Stromal cell of bone marrow (primary cell): ENCODE results near the gene WASF2.

Source experiments
- DNase-seq: peaks from one replicate; pipeline ENCODE4 v3.0.0-alpha.2; 2012; ENCODE audit warnings: low read depth

WASF2 gene

DNA sequence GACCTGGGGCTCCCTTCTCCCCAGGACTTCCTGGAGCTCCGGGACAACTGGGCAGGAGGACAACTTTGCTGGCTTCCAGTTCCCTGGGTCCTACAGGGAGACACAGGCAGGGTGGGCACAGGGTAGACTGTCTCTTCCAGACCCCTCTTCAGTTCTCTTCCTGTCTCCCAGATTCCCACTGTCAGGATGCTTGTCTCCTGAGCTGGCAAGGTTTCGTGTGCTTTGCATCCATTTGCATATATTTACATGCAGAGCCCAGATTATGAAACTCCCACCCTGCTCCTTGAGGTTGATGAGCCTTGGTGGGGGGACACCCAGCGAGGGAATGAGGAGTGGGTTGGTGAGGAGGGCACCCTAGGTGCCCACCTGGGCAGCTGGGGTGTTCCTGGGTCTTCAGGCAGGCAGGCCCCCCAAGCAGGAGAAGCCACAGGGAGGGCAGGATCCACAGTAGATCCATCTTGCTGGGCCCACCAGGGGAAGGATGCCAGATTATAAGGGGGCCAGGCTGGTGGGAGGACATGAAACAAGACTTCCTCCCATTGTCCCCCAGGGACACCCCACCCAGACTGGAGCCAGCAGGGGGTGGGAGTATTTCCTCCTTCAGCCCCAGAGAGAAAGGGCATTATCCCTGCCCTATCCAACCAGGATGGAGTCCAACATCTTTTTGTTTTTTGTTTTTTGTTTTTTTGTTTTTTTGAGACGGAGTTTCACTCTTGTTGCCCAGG is 115.4 kb downstream of the WASF2 start, which contains the start of gene FCN3:
FCN3 (minus strand) TSS at position 463 of the 725 bp plus-strand sequence; CDS start at position 457, 6 bp downstream.
- no peak for DNase-seq

DNA sequence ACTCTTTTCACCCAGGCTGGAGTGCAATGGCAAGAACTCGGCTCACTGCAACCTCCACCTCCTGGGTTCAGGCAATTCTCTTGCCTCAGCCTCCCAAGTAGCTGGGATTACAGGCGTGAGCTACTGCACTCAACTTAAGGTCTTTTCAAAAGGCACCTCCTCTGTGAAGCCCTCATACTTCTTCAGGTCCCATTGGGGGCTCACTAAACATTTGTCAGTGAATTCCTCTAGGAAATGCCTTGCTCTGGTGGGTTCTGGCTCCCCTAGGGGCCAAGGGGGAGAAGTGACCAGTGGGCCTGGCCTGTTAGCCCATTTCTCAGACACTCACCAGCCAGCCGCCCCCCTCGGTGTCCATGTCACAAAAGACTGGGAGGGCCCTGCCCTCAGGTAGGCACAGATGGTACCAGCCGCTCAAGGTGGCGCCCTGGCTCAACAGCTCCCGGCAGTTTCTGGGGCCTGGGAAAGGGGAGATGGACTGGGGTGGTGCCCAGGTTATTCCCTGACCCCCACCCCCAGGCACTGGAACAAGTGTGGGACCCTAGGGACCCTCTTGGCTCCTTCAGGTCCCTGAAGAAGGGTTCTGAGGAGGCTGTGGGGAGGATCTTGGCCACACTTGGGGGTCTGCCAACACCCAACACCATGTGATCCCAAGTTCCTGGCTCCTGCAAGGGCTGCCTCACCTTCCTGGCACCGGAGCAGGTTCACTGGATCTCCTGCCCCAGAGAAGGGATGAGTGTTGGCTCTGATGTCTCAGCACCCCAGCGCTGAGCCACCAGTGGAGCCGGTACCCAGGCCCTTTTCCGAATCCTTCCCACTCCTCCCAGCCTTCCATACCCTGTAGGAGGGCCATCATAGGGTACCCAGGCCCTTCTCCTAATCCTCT is 116.9 kb downstream of the WASF2 start:
- no peak for DNase-seq

DNA sequence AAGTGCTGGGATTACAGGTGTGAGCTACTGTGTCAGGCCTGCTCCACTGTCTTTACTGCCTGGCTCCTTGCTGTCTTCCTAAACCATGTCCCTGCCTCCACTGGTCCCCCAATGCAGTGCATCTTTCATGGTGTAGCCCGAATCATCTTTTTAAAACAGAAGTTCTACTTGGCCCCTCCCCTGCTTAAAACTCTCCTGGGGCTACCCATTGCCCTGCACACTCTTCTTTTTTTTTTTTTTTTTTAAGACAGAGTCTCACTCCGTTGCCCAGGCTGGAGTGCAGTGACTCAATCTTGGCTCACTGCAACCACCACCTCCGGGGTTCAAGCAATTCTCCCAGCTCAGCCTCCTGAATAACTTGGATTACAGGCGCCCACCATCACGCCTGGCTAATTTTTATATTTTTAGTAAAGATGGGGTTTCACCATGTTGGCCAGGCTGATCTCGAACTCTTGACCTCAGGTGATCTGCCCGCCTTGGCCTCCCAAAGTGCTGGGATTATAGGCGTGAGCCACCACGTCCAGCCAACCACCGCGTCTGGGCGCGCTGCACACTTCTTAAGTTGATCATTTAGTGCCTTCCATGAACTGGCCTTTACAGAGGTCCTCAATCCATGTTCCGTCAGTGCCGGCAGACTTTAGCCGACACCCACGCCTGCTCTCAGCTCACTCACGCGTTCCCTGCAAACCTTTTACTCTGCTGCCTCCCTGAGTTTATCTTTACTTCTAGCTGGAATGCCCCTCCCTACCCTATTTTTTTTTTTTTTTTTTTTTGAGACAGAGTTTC is 117.8 kb downstream of the WASF2 start:
- no peak for DNase-seq

DNA sequence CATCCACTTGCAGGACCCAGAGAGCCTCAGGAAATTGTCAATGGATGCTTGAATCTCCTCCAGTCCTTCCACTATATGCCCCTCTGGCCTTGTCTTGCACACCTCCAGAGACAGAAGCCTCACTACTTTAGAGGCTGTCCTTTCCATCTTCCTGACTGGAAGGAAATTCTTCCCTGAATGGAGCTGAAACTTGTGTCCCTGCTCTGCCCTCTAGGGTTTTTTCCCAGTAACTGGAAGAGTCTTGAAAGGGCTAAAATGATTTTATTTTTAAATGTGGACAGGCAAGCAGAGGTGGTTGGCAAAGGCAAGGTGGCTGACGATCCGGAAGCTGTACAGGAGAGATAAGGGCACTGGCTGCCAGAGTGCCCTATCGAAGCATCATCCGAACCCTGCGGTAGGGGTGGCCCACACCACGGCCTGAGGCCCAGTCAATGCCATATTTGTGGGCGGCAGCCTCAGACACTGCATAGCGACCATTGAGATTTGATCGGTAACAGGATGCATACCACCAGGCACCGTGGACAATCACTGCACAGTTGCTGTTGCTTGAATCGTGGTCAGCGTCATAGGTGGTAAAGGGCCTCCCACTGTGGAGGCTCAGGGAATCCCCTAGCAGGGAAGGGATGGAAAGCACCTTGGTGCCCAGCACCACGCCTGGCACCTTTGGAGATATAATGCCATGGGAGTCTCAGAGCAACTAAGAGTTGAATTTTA is 120.9 kb downstream of the WASF2 start:
- no peak for DNase-seq

DNA sequence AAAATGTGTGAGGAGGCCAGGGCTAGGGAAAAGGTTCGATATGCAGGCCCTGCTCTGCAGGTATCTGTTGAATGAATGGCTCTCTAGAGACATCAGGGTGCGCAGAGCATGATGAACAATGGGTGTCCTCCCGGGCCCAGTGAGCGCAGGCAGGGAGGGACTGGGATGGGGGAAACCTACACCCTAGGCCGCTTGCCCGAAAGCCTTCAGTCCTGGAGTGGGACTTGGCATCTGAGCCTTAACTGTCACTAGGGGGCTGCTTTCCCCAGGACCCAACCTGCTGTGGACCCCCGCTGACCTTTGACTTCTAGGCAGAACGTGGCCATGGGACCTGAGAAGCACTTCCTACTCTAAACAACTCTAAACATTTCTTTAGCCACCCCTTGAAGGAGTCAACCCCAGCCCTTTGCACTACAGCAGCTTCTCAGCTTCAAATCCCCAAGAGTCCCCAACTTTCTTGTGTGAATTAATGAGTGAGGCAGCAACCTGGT is 122.8 kb downstream of the WASF2 start:
- no peak for DNase-seq

DNA sequence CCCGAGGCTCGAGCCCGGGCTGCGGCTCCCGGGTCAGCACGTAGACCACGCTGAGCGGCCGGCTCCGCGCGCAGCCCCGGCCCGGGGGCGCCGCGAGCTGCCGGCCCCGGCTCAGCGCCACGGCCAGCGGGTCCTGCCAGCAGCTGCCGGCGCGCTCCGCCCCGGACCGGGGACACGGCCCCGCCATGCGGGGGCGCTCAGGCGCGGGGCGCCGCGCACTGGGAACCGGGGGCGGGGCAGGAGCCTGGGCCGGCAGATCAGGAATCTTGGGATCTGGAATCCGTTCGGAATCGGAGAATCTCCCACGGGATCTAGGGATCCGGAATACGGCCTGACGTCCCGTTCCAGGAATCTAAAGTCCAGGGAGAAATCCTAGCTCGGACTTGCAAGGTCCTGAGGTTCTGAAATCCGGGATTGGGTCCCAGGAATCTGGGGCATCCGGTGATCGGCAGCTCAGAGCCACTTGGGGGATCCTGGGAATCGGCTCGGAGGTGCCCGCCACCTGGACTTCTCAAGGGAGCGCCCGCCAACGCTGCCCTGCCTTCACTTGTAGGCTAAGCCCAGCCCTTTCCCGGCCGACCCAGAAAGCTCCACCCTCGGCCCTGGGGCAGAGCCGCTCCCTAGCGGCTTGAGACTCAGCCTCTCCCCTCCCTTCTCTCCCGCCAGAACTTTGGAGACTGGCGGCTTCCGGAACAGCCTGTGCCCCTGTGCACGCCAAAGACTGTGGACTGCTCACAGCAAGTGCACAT is 123.4 kb downstream of the WASF2 start, which contains the start of gene MAP3K6:
MAP3K6 (minus strand) TSS at position 551 of the 749 bp plus-strand sequence; CDS start at position 187, 364 bp downstream.
- DNase-seq: peak; percentile 80

DNA sequence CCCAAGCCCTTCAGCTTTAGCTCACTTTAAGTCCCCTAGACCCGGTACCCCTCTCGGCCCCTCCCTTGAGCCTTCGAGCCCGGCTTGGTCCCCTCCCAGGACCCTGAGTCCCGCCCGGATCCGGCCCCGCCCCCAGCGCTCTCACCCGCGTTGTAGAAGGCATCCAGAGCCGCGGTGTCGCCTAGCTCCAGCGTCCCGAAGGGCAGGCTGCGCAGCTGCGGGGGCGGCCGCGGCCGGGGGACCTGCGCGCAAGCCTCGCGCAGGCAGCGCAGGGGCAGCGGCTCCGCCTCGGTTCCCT is 123.9 kb downstream of the WASF2 start:
- DNase-seq: no peak

DNA sequence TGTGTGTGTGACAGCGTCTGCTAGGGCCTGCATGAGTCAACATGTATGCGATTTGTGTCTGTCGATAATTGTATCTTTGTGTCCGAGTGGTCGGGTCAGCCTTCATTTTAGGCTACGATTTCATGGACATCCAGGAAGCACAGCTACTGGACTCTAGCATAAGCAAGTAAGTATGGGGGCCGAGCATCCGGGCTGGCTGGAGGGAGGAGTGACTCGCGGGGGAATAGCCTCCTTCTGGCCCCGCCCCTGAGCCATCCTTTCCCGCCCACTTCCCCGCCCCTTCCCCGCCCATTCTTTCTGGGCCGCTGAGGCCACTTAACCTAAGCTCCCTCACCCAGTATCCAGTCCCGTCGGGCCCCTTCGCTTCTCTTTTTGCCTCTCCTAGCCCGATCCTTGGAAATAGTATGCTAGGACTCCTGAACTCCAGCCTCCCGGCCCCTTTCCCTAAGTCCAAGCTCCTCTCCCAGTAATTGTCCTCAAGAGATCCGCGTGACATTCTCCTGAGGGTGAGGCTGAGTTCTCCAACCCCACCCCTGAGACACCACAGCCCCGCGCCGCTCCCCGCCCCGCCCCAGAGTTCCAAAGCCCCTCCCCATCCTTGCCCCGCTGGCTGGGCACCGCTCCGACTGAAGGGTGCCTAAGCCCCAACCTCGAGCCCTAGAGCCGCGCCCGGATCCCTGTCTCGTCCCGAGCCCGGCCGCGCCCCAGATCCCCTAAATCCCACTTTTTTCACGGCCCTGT is 124.4 kb downstream of the WASF2 start:
- peak; percentile 78 for DNase-seq

DNA sequence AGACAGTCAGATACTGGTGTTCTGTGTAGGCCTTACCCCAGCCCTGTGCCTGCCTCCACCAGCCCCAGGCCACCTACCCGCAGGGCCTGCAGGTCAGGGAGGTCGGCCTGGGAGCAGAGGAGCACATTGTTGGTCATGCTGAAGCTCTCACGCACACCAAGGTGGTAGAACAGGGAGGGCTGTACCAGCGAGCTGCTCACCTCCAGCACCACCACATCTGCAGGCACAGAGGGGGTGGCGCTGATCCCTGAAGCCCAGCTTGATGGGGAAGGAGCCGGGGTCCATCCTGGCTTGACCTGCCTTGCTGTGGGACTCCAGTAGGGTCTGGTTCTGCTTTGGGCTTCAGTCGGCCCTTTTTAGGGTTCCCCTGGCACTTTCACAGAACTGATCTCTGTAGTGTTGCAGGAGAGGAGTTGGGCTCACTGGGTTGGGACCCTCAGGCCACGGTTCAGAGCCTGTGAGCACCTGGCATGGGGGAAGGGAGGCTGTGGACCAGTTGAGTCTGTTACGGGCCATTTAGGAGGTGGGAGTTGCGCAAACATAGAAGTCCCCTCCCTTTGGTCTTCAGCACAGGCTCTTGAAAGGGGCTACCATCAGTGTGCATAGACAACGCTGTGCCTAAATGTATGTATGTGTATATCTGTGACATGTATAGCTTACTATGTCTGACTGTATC is 125.1 kb downstream of the WASF2 start:
- no peak for DNase-seq

DNA sequence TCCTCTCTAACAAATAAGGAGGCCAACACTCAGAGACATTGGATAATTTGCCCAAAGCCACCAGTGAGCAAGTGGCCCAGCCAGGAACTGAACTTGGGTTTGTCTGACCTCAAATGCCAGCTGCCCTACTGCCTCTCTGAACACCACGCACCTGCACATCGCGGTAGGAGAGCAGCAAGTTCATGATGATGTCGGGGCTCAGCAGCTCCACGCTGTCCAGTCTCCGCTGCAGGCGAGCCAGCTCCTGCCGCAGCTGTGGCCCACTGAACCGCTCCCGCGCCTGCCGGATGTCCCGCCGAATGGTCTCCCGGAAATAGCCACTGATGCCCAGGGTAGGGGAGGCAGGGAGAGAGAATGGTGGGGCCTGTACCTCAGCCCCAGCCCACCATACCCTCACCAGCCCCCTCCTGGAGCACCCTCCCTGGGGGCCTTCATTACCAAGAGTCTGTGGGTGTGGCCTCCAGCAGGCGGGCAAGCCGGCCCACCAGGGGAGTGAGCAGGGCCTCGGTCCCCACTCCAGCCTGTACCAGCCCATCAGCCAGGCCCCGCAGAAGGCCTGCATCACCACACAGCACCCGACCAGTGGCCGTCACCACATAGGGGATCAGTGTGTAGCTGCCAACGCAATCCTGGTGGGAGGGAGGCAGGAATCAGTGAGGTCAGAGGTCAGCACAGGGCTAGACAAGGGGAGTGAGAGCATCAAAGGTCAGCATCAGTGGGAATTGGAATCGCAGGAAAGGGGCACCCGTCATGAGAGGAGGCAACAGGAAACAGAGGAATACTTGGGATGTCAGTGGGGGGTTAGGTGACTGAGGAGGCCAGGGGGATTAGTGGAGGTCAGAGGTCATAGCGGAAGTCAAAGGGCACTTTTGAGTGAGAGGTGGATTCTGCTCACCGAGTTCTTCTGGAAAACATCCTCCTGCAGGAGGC is 125.9 kb downstream of the WASF2 start:
- no peak for DNase-seq

DNA sequence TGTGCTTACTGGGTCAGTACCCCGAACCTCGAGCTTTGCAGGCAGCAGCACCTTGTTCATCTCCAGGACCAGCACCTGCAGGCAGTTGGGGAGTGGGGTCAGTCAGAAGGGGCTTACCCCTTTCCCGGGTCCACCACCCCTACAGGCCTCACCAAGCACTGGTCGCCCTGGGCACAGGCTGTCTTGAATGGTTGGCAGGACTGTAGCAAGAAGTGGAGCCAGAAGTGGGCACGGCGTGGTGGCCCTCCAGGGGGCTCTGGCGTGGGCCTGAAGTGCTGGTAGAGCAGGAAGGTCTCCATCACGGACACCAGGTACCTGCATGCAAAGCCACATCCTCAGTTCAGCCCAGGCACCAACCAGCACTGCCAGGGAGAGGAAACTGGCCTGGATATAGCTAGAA is 128.4 kb downstream of the WASF2 start:
- no peak for DNase-seq

DNA sequence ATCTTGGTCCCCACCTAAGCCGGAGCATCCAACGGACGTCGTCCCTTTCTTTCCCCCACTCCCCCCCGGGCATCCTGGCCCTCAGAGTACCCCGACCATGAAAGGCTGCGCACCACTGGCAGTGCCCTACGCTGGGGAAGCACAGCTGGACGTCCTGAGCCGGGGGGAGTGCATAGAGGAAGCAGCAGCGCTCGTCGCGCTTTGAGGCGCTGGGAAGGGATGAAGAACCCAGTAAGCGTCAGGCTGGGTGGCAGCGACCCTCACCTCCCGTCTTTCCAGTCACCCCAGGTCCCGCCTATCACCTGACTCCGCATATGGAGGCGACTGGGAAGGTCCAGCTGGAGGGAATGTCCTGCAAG is 128.9 kb downstream of the WASF2 start:
- DNase-seq: no peak

DNA sequence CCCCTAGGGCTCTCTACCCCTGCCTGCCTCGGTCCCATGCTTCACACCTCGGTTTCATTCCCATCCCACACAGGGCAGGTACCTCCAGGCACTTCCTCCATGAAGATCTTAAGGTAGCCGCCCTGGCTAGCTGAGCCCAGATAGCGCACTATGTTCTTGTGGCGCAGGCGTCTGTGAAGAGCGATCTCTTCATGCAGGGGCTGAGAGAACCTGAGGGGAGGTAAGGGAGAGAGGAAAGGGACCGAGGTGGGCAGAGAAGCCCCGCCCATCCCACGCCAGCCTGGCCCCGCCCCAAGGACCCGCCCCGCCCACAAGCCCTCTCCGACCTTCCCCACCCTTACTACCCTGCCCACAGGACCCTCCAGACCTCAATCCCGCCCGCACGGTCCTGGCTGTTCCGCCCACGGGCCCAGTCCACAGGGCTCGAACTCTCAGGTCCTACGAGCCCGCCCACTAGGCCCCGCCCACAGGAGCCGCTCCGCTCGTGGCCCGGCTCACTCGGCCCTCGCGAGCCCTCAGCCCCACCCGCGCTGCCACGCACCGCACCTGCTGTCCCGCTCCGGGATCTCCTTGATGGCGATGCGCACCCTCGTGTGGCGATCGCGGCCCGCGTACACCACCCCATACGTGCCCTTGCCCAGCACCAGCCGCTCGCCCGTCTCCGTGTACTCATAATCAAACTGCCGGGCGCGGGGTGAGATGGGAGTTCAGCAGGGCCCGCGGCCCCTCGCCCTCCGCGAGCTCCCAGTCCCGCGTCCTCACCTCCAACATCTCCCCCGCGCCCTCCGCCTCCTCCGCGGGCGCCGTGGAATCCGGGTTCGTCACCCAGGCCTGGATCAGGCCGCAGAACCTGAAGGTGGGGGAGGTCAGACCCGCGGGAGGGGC is 129.6 kb downstream of the WASF2 start:
- no peak for DNase-seq

DNA sequence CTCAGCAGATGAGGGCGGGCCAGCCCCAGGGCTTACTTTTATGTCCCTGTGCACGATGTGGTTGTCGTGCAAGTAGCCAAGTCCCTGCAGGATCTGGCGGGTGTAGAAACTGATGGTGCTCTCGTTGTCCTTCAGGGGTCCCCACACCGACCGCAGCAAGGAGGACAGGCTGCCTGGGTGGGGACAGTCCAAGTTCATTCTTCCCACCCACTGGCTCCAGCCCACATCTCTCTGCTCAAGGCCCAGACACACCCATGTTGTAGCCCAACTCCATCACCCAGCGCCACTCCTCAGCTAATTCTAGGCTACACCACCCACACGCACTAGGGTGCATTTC is 130.2 kb downstream of the WASF2 start:
- DNase-seq: no peak

DNA sequence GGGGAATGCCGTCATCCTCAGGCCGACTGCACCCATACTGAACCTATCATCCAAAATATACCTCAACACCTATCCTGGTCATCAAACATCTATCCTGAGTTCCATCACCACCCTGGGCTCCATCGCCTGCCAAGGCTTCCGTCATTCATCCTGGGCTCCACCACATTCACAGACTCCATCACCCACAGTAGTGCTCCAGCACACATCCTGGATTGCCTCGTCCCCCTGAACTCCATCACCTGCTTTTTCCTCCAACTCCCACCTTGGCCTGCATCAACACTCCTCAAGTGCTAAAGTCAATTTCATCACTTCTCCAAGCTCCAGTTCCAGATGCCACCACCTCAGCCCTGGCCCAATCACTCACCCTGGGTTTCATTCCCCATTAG is 131.0 kb downstream of the WASF2 start:
- DNase-seq: no peak

DNA sequence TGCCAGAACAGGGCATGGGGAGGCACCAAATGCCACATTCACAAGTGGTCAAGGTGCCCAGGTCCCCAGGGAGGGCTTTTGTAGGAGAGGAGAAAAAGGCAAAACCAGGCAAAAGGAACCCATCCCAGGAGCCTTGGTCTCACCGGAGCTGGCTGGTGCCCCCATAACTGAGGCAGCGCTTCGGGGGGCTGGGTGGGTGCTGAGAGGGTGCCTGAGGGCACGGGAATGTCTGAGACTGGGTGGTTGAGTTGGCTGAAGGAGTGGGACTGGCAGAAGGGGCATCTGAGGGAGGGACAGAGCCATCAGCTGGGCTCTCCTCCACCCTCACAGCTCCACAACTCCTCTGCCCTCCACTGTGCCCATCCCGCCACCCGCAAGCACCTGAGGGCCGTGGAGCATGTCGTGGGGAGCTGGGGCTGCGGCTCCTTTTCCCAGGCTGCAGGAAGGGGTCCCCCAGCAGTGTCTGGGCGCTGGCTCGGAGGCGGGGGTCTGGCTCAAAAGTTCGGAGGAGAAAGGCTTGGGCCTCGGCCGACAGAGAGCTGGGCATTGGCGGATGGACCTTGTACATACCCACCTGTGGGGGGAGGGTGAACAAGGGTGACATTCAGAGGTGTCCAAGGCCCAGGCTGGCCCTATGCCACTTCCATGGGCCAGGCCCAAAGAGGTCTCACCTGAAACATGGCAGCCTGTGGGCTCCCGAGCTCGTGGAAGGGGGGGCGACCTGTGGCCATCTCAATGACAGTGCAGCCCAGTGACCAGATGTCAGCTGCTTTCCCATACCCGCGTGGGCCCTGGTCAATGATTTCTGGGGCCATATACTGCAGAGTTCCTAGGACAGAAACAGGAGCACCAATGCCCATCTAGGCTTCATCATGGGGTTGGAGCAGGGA is 131.7 kb downstream of the WASF2 start:
- DNase-seq: no peak
